Adipocyte (in vitro differentiated cells): ENCODE measurements around the gene OR56A4.
"Not testable (repeated sequence)": the region's sequence is repeated elsewhere in the genome, so short reads cannot be mapped to it uniquely, and the experiment has no call there.

Experiments
- DNase-seq: peaks from one replicate; pipeline ENCODE4 v3.0.0-alpha.2; 2015; ENCODE audit warnings: low read depth
- H3K27me3 ChIP-seq: replicated peaks from 2 replicates; pipeline ENCODE4 v1.7.0; 2013; ENCODE audit warnings: mild to moderate bottlenecking, low read length, moderate library complexity; ENCODE audit not compliant: control insufficient read depth, insufficient read depth
- H3K36me3 ChIP-seq: 2 replicates; pipeline ENCODE4 v1.7.0; 2013; ENCODE audit warnings: low read length, mild to moderate bottlenecking, moderate library complexity; ENCODE audit not compliant: control insufficient read depth, insufficient read depth, severe bottlenecking
- H3K4me1 ChIP-seq: 2 replicates; pipeline ENCODE4 v1.7.0; 2013; ENCODE audit warnings: mild to moderate bottlenecking, low read length, moderate library complexity; ENCODE audit not compliant: control insufficient read depth, insufficient read depth
- H3K4me3 ChIP-seq: 2 replicates; pipeline ENCODE4 v1.7.0; 2013; ENCODE audit warnings: mild to moderate bottlenecking, low read length, moderate library complexity
- H3K9ac ChIP-seq: 2 replicates; pipeline ENCODE4 v1.7.0; 2013; ENCODE audit warnings: mild to moderate bottlenecking, low read length, moderate library complexity
- H3K9me3 ChIP-seq: 2 replicates; pipeline ENCODE4 v1.7.0; 2013; ENCODE audit warnings: mild to moderate bottlenecking, low read length, moderate library complexity; ENCODE audit not compliant: control insufficient read depth

Gene OR56A4

GRCh38 chr11:5960704-5961320, 45.9 kb downstream of the OR56A4 start:
- H3K9me3 ChIP-seq: peaks cover 17% of the 10 kb centered on the region
- not testable (repeated sequence) for H3K27me3 ChIP-seq, H3K36me3 ChIP-seq, H3K9ac ChIP-seq, H3K4me1 ChIP-seq, H3K4me3 ChIP-seq, DNase-seq

- H3K4me1 ChIP-seq: no peaks in the 10 kb centered on the region
- H3K4me3 ChIP-seq: no peak overlapping the region
- H3K9ac ChIP-seq: no peak overlapping the region
- DNase-seq: no peak
- no peaks in the 10 kb centered on the region for H3K27me3 ChIP-seq
- H3K36me3 ChIP-seq: no peaks in the 10 kb centered on the region
- peaks cover 6% of the 10 kb centered on the region for H3K9me3 ChIP-seq
Observed at GRCh38 chr11:5955586-5955985, 51.2 kb downstream of the OR56A4 start.
